Measurements from ENCODE around the gene TGFB1I1.
A peak's percentile ranks its signal among the peaks of the same experiment; 100 is the strongest.
"Not testable (repeated sequence)": the region's sequence is repeated elsewhere in the genome, so short reads cannot be mapped to it uniquely, and the experiment has no call there.

TGFB1I1 gene

GRCh38 chr16:31507929-31508705, 36.2 kb downstream of the TGFB1I1 start, which contains the start of gene RUSF1:
TSS of gene RUSF1 (minus strand) at chr16:31508391. CDS start at chr16:31508373, 18 bp downstream.
- TF ChIP-seq Cebpa-rat (IDR thresholded peaks at IDR 0.05), result no peak
- peak within 1 kb of the TSS; percentile 81 to 93 (median 89) for H3K27ac ChIP-seq
- peaks cover 51 to 61% (median 57%) of the 10 kb centered on the region in 10 experiments for H3K4me1 ChIP-seq
- H3K27me3 ChIP-seq, result no peaks in the 10 kb centered on the region
- H3K4me2 ChIP-seq, result peak within 1 kb of the TSS; percentile 85 to 98 (median 95)
- H4K20me1 ChIP-seq, result peaks cover 0 to 27% (median 6%) of the 10 kb centered on the region in 11 experiments; a peak in 7 of 22 replicates
- H3K4me3 ChIP-seq, result peak within 1 kb of the TSS; percentile 75 to 99 (median 92)
- H3K9ac ChIP-seq, result peak within 1 kb of the TSS; percentile 83 to 95 (median 91)
- peaks cover 0 to 12% (median 0%) of the 10 kb centered on the region in 11 experiments; a peak in 4 of 22 replicates for H3K9me3 ChIP-seq (replicated peaks in 1 of 11)
- peaks cover 0 to 10% (median 0%) of the 10 kb centered on the region in 11 experiments; a peak in 1 of 22 replicates for H3K36me3 ChIP-seq

DNA sequence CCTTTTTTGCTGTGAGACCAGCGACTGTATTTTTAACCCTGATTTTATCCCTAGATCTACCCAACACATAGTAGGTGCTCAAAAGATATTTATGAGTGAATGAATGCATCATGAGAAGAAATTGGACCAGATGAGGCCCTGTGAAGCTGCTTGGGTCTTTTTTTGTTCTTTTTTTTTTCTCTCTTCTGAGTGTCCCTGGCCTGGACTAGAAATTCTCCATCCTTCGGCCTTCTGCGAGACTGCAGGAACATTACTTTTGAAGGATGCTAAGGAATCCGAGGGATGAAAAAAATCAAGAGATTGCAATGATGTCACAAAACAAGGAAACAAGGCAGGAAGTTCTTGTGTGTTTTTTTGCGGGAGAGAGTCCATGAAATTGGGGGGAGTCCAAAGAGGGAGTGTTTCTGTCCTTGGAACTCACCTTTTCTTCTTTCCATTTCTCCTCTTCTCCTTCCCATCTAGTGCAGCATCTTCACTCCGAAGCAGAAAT, 36.8 kb downstream of the TGFB1I1 start:
- Histone ChIP-seq H3K9me3 (replicated peaks in 1 of 11) (peaks cover 0 to 13% (median 0%) of the 10 kb centered on the region in 11 experiments; a peak in 4 of 22 replicates), H3K27ac (peak overlapping the region; percentile 81 to 93 (median 89)), H3K4me2 (peak overlapping the region; percentile 85 to 98 (median 95)), H4K20me1 (peaks cover 0 to 27% (median 6%) of the 10 kb centered on the region in 11 experiments; a peak in 7 of 22 replicates), H3K4me3 (peak overlapping the region; percentile 75 to 99 (median 92)), H3K27me3 (no peaks in the 10 kb centered on the region), H3K4me1 (peaks cover 48 to 55% (median 51%) of the 10 kb centered on the region in 10 experiments), H3K9ac (peak overlapping the region; percentile 83 to 95 (median 91)), H3K36me3 (peaks cover 0 to 10% (median 0%) of the 10 kb centered on the region in 11 experiments; a peak in 1 of 22 replicates)
- no peak for TF ChIP-seq Cebpa-rat (IDR thresholded peaks at IDR 0.05)

DNA sequence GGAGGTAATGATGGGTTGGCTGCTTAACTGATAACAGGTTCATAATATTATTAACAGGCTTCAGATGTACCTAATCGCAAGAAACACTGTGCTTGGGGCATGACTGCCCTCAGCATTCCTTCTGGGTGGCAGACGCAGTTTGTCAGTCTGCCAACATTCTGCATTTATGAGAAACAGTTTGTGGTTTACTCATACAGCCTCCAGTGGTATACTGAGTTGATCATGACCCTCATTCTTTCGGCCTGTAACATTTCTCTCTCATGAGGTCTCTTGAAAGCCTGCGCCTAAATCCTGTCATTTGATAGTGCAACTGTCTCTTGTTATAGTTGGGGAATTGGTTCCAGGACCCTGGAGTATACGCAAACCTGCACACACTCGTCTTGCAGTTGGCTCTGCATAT, 41.2 kb downstream of the TGFB1I1 start:
- no peak for TF ChIP-seq Cebpa-rat (IDR thresholded peaks at IDR 0.05)
- no peak overlapping the region for H3K4me2 ChIP-seq

DNA sequence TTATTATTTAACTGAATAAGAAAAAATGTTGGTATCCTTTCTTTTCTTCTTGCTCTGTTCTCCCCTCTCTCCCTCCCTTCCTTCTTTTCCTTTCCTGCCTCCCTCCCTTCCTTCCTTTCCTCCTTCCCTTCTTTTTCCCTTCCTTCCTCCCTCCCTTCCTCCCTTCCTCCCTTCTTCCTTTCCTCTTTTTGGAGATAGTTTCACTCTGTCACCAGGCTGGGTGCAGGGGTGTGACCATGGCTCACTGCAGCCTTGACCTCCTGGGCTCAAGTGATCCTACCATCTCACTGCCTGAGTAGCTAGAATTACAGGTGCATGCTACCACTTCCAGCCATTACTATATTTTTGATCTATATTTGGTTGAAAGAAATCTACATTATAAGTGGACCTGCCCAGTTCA, 41.9 kb downstream of the TGFB1I1 start:
- no peak overlapping the region for H3K4me2 ChIP-seq
- no peak overlapping the region for H3K27ac ChIP-seq
- H3K27me3 ChIP-seq, result no peaks in the 10 kb centered on the region
- H3K9ac ChIP-seq, result no peak overlapping the region
- no peak overlapping the region for H3K4me3 ChIP-seq
- H3K9me3 ChIP-seq (replicated peaks in 1 of 11), result peaks cover 18 to 43% (median 27%) of the 10 kb centered on the region in 11 experiments; a peak in 21 of 22 replicates
- no peaks in the 10 kb centered on the region for H3K36me3 ChIP-seq
- H4K20me1 ChIP-seq, result no peaks in the 10 kb centered on the region
- no peak for TF ChIP-seq Cebpa-rat (IDR thresholded peaks at IDR 0.05)
- peaks cover 9 to 14% (median 11%) of the 10 kb centered on the region in 10 experiments for H3K4me1 ChIP-seq

More for the DNA sequence above, 41.2 kb downstream of the TGFB1I1 start:
- Histone ChIP-seq H3K36me3 (no peaks in the 10 kb centered on the region), H3K9me3 (replicated peaks in 1 of 11) (peaks cover 18 to 38% (median 24%) of the 10 kb centered on the region in 11 experiments; a peak in 21 of 22 replicates), H4K20me1 (no peaks in the 10 kb centered on the region), H3K4me1 (peaks cover 10 to 16% (median 13%) of the 10 kb centered on the region in 10 experiments), H3K27me3 (no peaks in the 10 kb centered on the region), H3K9ac (no peak overlapping the region), H3K4me3 (no peak overlapping the region), H3K27ac (no peak overlapping the region)

DNA sequence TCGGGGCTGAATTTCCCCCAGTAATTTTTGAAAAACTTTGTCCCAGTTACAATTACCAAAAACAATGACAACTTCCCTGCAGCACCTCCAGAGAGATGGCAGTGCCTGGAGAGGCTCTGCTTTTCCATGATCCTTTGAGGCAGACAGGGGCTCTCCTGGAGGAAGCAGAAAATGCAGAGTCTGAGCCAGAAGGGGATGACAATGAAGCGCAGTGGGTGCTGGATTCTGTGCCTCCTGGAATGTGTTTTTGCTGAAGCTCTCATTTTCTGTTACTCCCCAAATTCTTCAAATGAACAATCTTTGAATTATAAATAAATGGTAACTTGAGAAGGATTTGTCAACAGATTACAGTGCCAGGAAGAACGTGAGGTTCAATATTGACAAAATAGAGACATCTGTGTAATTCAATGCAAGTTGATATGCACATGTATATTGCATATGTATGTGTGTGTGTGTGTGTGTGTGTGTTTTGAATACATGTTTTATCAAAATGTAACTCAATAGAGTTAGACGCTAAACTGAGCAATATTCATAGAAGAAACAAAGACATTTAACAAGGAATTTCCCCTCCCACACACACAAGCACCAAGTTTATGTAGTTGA, 45.9 kb downstream of the TGFB1I1 start:
- H3K4me3 ChIP-seq, result no peak overlapping the region
- H4K20me1 ChIP-seq, result no peaks in the 10 kb centered on the region
- no peaks in the 10 kb centered on the region for H3K27me3 ChIP-seq
- no peak for TF ChIP-seq Cebpa-rat (IDR thresholded peaks at IDR 0.05)
- H3K4me2 ChIP-seq, result no peak overlapping the region
- H3K36me3 ChIP-seq, result no peaks in the 10 kb centered on the region
- peaks cover 18 to 33% (median 25%) of the 10 kb centered on the region in 11 experiments; a peak in 21 of 22 replicates for H3K9me3 ChIP-seq (replicated peaks in 1 of 11)
- no peaks in the 10 kb centered on the region for H3K4me1 ChIP-seq
- no peak overlapping the region for H3K27ac ChIP-seq
- no peak overlapping the region for H3K9ac ChIP-seq

DNA sequence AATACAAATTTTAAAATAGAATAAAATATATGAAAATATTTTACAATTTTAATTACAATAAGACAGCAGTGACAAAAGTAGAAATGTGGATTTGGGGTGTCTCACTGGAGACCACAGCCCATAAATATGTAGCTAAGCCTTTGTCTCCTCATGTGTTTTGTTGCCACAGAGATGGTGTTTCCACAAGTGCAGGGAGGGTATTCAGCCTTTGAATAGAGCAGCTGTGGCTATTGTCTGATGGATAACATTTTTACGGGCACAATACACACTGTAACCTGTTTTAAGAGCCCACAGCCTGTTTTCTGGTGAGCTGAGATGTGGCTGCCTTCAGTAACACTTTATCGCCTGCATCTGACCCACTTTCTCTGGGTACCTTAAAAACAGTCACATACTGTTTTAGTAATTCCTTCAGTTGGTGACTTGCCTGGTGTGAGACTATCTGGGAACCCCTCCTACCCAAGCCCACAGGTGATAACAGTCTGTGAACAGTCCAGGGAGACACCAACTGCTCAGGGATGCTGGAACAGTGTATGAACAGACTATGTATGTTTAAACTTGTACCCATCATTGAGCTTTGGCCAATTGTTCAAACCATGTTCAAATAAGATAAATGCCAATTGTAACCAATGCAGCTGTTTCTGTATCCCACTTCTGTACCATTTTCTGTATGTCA, 47.9 kb downstream of the TGFB1I1 start:
- Histone ChIP-seq H3K4me3 (no peak overlapping the region), H3K27me3 (no peaks in the 10 kb centered on the region), H3K9ac (no peak overlapping the region), H4K20me1 (no peaks in the 10 kb centered on the region), H3K36me3 (no peaks in the 10 kb centered on the region), H3K4me1 (no peaks in the 10 kb centered on the region), H3K9me3 (replicated peaks in 1 of 11) (peaks cover 18 to 30% (median 24%) of the 10 kb centered on the region in 11 experiments; a peak in 21 of 22 replicates), H3K4me2 (no peak overlapping the region), H3K27ac (no peak overlapping the region)
- TF ChIP-seq Cebpa-rat (IDR thresholded peaks at IDR 0.05), result no peak

- Histone ChIP-seq H3K4me1 (no peaks in the 10 kb centered on the region), H3K4me2 (no peak overlapping the region), H4K20me1 (no peaks in the 10 kb centered on the region), H3K27ac (no peak overlapping the region), H3K27me3 (no peaks in the 10 kb centered on the region), H3K9me3 (replicated peaks in 1 of 11) (peaks cover 14 to 22% (median 18%) of the 10 kb centered on the region in 11 experiments; a peak in 20 of 22 replicates), H3K9ac (no peak overlapping the region), H3K36me3 (no peaks in the 10 kb centered on the region), H3K4me3 (no peak overlapping the region)
- no peak for TF ChIP-seq Cebpa-rat (IDR thresholded peaks at IDR 0.05)
Observed at GRCh38 chr16:31521368-31521767, 49.4 kb downstream of the TGFB1I1 start.

GRCh38 chr16:31522071-31522470, 50.1 kb downstream of the TGFB1I1 start:
- Histone ChIP-seq H3K27me3 (no peaks in the 10 kb centered on the region), H3K9ac (no peak overlapping the region), H3K4me1 (no peaks in the 10 kb centered on the region), H3K9me3 (replicated peaks in 1 of 11) (peaks cover 9 to 16% (median 12%) of the 10 kb centered on the region in 11 experiments; a peak in 19 of 22 replicates), H3K27ac (no peak overlapping the region), H3K4me2 (no peak overlapping the region), H3K36me3 (no peaks in the 10 kb centered on the region), H4K20me1 (no peaks in the 10 kb centered on the region), H3K4me3 (no peak overlapping the region)
- no peak for TF ChIP-seq Cebpa-rat (IDR thresholded peaks at IDR 0.05)

- H3K36me3 ChIP-seq, H3K27me3 ChIP-seq, H4K20me1 ChIP-seq, H3K4me1 ChIP-seq, H3K9ac ChIP-seq, H3K4me3 ChIP-seq, H3K27ac ChIP-seq, H3K4me2 ChIP-seq: not testable (repeated sequence)
- peaks cover 0 to 13% (median 4%) of the 10 kb centered on the region in 11 experiments; a peak in 5 of 22 replicates for H3K9me3 ChIP-seq (replicated peaks in 1 of 11)
Observed at GRCh38 chr16:31523768-31524167, 51.8 kb downstream of the TGFB1I1 start.

Measured in BLaER1 treated with 17β-estradiol and CSF1 and Interleukin-3, amounts not matched to agents 10 nM and 100 nM (cell line).